ENCODE data around the gene RLN3.
A peak's percentile ranks its signal among the peaks of the same experiment; 100 is the strongest.
"Not testable (repeated sequence)": the region's sequence is repeated elsewhere in the genome, so short reads cannot be mapped to it uniquely, and the experiment has no call there.

RLN3 gene

GRCh38 chr19:13995017-13995728 lies 32.8 kb upstream of the RLN3 start:
- DNase-seq (ENCODE audit: low spot score) = no peak

- no peak for DNase-seq (ENCODE audit: low spot score)
Observed at GRCh38 chr19:13995878-13996765, 31.8 kb upstream of the RLN3 start.

GRCh38 chr19:13996928-13997630 lies 30.9 kb upstream of the RLN3 start:
- no peak for DNase-seq (ENCODE audit: low spot score)

- DNase-seq (ENCODE audit: low spot score) = no peak
Observed at GRCh38 chr19:13997631-13997962, 30.4 kb upstream of the RLN3 start.

- no peak for DNase-seq (ENCODE audit: low spot score)
Observed at GRCh38 chr19:13998426-13998825, 29.5 kb upstream of the RLN3 start.

GRCh38 chr19:13999085-13999484 lies 28.9 kb upstream of the RLN3 start:
- no peak for DNase-seq (ENCODE audit: low spot score)

- DNase-seq (ENCODE audit: low spot score) = no peak
Observed at GRCh38 chr19:14000691-14001375, 27.1 kb upstream of the RLN3 start.

- no peak for DNase-seq (ENCODE audit: low spot score)
Observed at GRCh38 chr19:14002571-14003250, 25.2 kb upstream of the RLN3 start.

GRCh38 chr19:14003251-14004055 lies 24.5 kb upstream of the RLN3 start:
- peak; percentile 7 for DNase-seq (ENCODE audit: low spot score)

- no peak for DNase-seq (ENCODE audit: low spot score)
Observed at GRCh38 chr19:14004619-14005348, 23.2 kb upstream of the RLN3 start.

- peak; percentile 85 for DNase-seq (ENCODE audit: low spot score)
Observed at GRCh38 chr19:14005349-14006084, 22.4 kb upstream of the RLN3 start.

GRCh38 chr19:14006085-14006765 lies 21.7 kb upstream of the RLN3 start, which contains the start of gene RFX1:
Gene RFX1 (minus strand): TSS chr19:14006320. CDS start chr19:13993843, 12,477 bp downstream.
- peak; percentile 98 for DNase-seq (ENCODE audit: low spot score)

- no peak for DNase-seq (ENCODE audit: low spot score)
Observed at GRCh38 chr19:14006766-14007562, 21.0 kb upstream of the RLN3 start.

- no peak for DNase-seq (ENCODE audit: low spot score)
Observed at GRCh38 chr19:14012378-14012915, 15.5 kb upstream of the RLN3 start.

- peak; percentile 55 for DNase-seq (ENCODE audit: low spot score)
Observed at GRCh38 chr19:14015524-14016035, 12.4 kb upstream of the RLN3 start.

GRCh38 chr19:14019100-14019499 lies 8.8 kb upstream of the RLN3 start:
- DNase-seq (ENCODE audit: low spot score) = no peak

- DNase-seq (ENCODE audit: low spot score) = not testable (repeated sequence)
Observed at GRCh38 chr19:14019739-14020138, 8.2 kb upstream of the RLN3 start.

Measured in hematopoietic multipotent progenitor cell treated with erythropoietin and hydrocortisone succinate and interleukin-3 and kit ligand, for 15 days (in vitro differentiated cells).